Cerebellar cortex (tissue), 1 donor: Measurements from ENCODE around the gene PCDHGC4.
A peak's percentile ranks its signal among the peaks of the same experiment; 100 is the strongest.

ENCODE experiments used
- DNase-seq: peaks from one replicate; pipeline ENCODE4 v3.0.0-alpha.2; 2015; ENCODE audit warnings: low spot score

PCDHGC4 gene

DNA sequence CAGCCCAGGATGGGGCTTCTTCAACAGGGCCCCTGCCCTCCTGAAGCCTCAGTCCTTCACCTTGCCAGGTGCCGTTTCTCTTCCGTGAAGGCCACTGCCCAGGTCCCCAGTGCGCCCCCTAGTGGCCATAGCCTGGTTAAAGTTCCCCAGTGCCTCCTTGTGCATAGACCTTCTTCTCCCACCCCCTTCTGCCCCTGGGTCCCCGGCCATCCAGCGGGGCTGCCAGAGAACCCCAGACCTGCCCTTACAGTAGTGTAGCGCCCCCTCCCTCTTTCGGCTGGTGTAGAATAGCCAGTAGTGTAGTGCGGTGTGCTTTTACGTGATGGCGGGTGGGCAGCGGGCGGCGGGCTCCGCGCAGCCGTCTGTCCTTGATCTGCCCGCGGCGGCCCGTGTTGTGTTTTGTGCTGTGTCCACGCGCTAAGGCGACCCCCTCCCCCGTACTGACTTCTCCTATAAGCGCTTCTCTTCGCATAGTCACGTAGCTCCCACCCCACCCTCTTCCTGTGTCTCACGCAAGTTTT, 27.6 kb downstream of the PCDHGC4 start:
- peak; percentile 82 for DNase-seq

DNA sequence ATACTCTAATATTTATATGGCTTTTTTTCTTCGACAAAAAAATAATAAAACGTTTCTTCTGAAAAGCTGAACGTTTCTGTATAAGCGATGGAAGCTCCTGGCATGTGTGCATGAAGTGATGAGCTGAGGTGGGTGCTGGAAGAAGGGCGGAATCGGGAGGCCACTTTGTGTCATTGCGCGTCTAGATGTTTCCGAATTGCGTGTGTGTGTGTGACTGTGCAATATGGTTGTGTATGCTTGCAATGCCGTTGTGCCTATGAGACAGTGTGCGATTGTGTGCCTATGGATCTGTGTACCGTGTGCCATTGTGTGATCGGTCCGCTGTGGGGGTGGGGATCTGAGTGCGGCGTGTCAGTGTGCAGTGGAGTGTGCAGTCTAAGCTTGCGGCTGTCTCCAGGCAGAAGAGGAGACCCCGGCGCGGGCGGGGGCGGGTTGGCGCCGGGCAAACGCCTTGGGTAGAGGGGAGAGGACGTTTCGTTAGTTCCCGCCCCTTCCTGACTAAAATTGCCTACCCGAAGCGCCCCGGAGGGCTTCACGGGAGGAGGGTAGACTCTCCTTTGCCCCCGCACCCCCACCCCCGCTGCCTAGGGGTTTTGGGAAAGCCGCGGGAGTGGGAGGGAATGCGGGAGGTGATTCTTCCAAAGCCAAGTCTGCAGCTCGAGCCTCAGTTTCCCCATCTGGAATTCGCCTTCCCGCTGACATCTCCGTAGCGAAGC, 28.2 kb downstream of the PCDHGC4 start:
- peak; percentile 68 for DNase-seq

DNA sequence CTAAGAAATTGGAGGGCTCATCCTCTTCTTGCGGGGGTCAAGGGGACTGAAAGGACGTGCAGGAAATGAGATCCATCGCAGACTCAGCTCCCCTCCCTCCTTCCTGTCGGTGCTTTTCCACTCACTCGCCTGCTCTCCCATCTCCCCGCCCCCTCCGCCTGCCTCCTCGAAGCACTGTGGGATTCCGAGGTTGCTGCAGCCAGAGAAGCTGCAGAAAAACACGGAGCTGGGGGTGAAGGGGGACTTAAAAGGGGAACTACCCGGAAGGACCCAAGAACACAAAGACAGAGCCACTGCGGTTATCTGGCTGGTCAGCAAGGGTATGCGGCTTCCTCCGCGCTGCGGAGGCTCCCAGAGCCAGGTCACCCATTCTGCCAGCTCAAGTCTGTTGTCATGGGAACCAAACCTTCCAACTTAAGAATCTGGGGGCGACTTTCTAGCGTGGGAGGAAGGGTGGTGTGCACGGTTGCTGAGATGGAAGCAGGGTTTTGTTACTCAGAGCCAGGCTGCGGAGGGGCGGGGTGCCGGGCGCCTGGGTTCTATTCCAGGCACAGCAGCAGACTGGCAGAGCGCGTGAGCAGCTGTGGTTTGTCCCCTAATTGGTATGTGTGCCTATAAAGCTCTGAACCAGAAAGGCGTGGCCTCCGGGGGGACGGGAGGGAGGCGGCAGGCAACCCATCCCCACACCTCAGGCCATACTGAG, 28.9 kb downstream of the PCDHGC4 start:
- DNase-seq = peak; percentile 93

DNA sequence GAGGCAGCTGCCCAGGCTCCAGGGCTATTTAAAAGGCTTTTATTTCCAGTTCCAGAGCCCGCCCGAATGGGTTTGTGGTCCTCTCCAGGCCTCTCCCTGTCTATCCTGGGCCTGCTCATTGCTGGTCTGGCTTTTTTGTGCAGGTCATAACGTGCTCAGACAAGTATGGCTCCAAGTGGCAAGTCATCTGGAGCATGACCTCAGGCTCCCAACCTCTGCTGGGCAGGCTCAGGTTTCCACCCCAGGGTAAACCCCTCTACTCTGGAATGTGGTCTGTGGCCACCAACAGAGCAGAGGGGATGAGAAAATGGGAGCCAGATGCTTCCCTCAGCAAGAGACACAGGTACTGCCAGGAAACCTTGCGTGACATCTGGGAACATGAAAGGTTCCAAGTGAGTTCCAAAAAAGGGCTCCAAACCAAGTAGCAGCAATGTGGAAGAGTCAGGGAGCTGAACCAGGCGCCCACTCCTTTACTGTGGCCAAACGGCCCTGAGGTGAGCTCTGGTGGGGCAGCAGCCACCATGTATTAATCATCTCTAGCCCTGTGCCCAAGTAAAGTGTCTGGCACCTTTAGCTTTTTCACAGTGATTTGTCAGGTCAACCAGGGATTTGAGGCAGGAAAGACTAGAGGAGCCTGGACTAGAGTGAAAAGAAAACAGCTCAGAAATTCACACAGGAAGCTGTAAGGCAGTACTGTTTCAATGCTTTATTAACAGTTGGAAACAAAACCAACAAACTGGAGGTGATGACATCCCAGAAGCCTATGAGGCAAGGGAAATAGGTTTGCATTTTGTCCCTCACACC, 29.7 kb downstream of the PCDHGC4 start:
- peak; percentile 71 for DNase-seq

DNA sequence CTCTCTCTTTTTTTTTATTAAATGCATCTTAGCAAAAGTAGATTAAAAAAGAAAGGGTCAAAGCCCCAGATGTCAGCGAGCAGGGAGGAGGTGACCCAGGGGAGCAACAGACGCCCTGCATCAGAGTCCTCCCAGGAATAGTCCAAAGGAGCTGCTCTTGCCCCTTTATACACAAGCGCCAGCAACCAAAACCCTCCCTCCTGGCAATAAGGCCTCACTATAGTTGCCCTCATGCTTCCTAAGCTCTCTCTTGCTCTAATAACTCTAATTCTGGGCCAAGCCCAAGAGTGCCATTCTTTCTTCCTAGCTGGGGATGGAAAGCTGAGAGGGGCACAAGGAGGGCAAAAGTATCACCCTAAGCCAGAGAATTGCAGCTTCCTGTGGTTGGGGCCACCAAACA, 30.3 kb downstream of the PCDHGC4 start:
- no peak for DNase-seq

DNA sequence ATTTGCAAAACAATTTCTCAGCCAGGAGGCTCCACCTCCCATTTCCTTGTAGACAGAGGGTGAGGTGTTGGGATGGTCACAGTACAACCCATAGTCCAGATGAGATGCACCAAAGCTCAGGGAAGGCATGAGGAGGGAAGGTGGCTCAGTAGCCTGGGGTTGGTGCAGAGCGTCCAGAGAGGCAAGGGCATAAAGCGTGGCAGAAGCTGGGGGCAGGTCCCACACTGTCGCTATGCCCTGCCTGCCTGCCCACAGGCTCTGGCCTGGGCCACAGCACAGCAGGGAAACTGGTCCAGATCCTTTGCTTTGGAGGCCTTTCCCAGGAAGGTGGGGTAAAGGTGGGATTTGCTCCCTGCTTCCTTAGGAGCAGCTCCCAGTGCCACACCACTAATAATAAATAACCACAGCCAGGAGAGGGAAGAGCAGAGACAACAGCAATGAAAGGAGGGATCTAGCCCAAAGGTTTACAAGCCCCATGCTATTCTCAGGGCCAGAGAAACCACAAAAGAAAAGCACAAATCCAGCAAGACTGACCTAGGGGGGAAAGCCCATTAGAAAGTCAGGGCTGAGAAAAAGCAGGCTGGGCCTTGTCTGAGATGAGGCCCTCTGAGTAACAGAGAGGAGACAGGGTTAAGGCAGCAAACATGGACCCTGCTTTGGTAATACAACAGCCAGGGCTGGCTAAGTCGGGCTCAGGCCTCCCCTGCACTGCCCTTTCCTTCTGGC, 31.3 kb downstream of the PCDHGC4 start:
- DNase-seq = no peak

DNA sequence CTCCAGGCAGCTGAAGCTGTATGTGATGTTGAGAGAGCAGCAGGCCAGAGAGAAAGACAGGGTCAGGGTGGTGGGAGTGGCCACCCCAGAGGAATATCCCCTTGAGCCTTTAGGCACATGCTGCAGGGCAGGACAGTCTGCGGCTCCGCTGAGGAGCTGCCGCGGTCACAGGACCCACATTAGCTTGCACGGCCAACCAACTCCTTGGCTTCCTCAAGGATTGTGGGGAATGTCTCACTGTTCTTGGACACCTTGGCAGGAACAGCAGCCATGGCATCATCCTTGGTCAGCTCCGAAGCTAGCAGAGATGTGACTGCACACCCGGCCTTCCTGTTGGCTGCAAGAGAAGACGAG, 31.8 kb downstream of the PCDHGC4 start:
- no peak for DNase-seq

DNA sequence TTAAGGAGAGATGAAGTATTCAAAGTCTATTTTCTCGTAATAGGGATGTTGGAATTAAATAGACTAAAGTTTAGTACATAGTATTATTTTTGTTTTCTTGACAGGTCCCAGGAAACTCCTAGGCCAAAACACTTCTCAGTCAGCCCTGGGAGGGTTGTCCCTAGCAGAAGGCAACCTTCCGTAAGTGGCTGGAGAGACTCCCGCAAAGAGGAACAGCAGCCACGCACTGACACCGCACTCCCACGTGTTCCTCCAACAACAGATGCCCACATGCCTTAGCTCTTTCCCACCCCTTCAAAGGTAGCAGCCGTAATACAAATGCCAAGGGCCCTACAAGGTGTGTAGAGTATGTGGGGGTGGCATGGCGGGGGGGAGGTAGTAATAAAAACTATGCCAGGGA, 32.5 kb downstream of the PCDHGC4 start:
- DNase-seq = no peak

DNA sequence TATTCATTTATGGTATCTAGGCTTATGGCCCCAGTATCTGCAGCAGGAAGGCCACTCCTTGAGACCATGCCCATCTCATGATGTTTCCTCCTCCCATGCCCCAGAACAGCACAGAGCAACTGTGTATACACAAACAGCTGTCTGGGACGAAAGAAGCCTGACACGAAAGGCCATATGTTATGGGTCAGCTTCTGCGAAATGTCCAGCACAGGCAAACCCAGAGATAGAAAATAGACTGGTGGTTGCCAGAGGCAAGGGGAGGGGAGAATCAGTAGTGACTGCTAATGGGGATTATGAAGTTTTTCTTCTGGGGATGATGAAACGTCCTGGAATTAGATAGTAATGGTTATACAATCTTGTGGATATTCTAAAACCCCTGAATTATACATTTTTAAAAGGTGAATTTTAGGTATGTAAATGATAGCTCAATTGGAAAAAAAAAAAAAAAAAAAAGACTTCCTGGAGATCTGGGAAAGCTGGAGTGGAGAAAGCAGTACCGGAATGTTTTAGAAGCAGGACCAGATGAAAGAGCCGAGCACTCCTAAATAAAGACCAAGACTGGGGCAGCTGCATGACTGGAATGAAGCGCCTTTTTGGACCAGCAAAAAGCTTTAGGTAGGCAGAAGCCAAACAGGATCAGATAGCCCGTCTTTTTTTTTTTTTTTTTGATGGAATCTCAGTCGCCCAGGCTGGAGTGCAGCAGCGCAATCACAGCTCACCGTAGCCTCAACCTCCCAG, 33.2 kb downstream of the PCDHGC4 start:
- no peak for DNase-seq

DNA sequence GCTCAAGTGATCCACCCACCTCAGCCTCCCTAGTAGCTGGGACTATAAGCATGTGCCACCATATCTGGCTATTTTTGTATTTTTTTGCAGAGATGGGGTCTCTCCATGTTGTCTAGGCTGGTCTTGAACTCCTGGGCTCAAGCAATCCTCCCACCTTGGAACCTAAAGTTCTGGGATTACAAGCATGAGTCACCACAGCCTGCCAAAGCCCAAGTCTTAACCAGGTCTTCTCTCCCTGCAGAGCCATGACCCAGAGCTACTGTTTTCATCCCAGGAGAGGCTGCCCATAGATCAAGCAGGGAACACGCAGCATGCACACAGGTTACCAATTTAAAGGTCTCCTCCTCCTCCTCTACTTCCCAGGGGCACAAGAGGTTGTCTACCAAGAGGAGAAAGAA, 33.8 kb downstream of the PCDHGC4 start:
- DNase-seq = no peak

DNA sequence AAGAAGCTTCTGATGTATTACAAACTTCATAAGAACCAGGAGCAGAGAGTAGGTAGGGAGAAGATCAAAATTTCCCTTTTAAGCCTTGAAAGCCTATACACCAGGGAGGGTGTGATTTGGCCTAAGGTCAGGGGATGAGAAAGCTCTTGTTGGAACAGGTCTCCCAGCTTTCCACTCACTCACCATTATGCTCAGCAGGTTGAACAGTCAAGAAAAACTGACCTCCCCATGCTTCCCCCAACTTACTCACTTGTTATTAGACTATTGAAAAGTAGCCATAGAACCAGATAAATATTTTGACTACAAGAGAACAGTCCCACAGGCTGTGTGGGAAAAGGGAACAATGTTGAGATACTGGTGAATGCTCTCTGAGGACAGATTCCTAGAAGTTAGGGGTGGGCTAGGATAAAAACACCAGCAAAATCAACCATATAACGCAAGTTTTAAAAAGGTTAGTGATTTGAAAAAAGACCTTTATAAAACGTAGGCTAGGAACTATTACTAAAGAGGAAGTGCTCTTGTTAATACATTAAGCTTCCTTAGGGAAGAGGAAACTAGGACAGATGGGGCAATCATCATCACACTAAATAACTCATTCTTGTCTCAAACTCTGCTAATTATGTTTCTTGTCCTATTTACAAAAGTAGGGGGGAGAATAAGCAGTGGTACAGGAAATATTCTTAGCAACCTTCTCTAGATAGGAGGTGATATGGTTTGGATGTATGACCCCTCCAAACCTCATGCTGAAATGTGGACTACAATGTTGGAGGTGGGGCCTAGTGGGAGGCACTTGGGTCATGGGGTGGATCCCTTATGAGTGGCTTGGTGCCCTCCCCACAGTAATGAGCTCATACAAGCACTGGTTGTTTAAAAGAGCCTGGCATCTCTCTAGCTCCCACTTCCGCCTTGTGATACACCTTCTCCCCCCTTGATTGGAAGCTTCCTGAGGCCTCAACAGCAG, 35.1 kb downstream of the PCDHGC4 start:
- DNase-seq = no peak

DNA sequence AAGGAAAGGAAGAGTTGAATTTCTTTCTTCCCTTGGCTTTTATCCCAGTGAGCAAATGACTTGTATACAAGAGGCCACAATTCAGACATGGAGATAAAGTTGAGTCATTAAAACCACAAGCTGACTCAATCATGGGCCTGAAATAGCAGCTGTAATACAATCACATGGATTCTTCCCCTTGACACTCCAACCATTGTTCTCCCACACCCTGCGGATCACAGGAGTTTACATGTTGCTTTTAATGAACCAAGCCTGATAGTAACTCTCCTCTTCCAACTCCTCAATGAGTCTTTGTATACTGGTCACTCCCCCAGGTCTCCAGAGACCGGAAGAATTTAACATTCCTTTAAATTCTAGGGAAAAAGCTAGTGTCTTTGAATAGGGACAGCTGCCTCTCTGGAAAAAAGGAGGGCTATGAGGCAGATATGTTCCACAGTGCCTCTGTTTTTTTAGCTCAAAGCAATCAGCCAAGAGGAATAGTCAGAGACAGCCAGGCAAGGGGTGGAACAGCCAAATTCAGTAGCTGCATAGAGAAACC, 36.5 kb downstream of the PCDHGC4 start:
- no peak for DNase-seq

DNA sequence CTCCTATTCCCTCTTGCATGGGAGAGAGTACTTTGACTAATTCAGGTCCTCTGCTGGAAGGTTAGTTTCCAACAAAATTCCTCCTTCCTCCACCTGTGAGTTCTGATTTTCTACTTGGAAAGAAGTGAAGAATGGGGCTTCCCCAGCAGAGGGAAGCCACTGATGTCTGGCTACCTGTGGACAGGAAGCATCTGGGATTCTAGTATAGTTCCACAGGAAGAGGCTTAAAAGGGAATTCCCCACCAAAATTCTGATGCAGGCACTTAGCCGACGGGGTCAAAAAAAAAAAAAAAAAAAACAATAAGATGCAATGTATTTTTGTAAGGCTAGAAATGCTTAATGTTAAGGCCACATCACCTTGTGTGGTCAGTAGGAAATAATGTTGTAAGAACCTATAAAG, 37.5 kb downstream of the PCDHGC4 start:
- no peak for DNase-seq

DNA sequence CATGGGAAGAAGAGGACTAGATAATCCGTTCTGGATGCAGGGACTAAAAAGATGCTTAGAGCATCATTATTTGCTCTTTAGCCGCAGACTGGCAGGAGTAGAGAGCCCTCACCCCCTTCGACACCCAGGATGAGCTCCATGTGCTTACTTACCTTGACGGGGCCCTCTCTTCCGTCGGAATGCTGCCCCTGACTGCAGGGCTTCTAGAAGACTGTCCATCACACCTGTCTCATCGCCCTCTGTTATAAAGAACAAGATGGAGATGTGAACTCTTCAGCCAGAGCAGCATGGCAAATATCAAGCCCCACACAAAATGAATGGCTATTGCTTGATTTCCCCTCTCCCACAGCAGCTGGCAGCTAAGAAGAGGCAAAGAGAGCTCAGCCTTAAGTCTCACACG, 39.2 kb downstream of the PCDHGC4 start:
- DNase-seq = no peak

DNA sequence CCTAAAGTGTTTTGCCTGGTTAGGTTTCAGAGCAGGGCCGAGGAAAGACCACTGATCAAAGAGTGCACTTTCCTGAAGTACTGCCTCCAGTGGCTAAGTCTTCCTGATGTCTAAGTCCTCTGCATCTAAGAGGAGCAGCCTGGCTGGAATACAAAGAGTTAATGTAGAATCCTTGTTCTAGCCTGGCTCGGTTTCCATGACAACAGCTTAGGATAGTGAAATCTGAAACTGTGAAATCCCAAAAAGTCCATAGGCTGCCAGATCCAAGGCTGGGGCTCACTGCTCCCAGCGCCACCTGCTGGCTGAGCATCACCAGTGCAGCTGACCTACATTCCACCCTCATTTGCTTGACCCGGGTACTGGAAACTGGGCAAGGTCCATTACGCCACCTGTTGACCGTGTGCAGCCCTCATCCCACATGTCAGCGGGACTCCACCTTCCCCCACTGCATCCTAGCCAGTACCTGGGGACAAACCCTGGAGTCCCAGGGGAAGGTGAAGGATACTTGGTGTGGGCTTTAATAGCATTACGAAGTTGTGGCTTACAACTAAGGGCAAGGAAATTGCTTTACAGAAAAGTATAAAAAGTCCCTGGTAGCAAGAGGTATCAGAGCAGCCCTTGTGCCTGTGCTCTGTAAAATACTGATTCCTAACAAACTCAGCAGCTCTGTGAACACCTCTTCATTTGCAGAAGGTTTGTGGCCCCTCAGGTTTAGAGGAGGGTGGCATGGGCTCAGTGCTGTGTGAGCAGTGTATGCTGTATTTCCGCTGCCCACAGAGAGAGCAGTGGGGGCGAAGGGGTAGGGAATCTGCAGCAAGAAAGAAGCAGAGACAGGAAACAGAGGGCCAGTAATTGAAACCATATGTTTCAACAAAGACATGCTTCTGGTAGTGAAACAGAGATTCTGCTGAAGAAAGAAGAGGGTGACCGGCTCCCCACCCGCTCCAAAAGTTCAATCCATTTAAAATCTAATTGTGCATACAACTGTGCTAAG, 40.1 kb downstream of the PCDHGC4 start:
- peak; percentile 99 for DNase-seq

DNA sequence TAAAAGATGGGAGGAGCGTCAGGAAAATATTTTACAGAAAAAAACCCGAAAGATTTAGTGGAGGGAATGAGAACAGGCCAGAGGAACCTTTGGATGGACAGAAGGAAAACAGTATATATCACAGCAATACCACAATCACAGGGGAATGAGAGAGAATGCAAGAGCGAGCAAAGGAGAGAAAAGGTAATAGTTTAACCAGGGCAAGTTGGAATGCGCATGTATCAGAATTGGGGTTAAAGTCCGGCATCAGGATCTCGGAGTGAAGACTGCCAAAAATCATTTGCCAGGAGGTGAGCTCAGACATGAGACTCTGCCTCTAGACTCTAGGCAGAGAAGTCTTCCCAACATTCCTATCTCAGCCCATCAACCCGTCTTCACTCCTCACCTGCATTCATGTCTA, 40.8 kb downstream of the PCDHGC4 start:
- DNase-seq = no peak

DNA sequence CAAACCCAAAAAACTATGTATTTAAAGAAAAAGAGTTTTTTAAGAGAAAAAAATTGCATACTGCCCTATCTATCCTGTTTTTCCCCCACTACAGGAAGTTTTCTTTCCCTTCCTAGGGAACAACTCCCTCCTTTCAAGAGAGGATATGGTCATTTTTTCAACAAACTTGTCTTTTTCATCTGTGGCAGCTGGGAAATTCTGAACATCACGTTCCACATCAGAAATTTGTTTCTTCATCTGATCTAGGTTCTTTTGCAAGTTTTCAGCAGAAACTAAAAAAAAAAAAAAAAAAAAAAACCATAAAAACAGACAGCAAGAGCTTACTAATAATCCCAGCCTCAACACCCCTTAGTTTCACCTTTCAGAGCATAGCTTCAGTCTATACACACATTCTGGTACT, 42.6 kb downstream of the PCDHGC4 start:
- no peak for DNase-seq

DNA sequence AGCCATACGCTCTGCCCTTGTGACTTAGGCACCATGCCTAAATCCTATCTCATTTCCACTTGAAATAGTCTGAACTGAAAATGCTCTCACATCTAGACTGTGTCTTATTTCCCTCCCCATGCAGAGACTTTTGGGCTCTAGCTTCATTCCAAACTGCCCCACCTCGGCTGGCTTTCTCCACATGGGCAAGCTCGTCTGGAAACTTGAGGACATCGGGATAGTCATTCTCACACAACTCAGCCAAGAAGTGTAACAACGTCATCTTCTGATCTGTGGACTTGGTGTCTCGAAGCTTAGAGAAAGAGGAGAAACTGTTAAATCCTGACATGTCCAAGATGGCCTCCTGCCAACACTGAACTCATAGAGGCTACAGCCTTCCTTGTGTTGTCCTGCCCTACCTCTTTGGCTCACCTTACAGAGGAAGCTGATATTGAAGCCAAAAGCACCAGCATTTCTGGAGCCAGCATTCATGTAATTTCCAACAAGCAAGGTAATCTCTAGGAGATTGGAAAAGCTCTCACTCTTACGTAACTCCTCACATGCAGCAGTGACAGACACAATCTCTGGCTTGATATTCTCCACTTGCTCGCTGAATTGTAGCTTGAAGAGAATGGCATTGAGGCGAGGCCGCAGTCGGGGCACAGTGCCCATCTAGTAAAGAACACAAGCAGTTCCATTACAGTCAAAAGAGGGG, 43.6 kb downstream of the PCDHGC4 start:
- DNase-seq = peak; percentile 95
